ENCODE data around the gene PCYOX1L. TPM values are rescaled to one million over a fixed set of nuclear protein-coding genes. Genes with fewer than 3 reads are reported as not detected.
A peak's percentile ranks its signal among the peaks of the same experiment; 100 is the strongest.

PCYOX1L gene
- total and polyA plus RNA-seq, 9 of the 15 experiments (the other 6 are each of a cell fraction or from before 2014, with no cell fraction given): 2.3 to 17.9 (median 6.0) TPM

DNA sequence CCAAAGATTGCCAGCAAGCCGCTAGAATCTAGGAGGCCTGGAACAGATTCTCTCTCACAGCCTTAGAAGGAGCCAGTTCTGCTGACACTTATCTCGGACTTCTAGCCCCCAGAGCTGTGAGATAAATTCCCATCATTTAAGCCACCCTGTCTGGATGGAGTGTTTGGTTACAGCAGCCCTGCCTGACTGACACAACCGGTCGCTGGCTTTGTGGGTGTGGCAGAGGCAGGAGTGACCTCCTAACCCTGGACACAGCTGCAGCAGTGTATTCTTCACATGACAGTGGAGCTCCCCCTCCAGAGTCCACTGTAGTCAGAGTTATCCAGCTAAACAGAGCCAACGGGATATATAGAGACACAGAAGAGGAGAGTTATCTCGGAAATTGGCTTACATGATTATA is 42.5 kb downstream of the PCYOX1L start (continued):
- TF ChIP-seq SRSF9 (IDR thresholded peaks at IDR 0.05; ENCODE audit: borderline replicate concordance, low read depth, low read length): no peak
- 0 out of 2 replicates have a peak, but pooled peaks have one; percentile 8 for TF ChIP-seq KLF16 (IDR thresholded peaks at IDR 0.05)
- TF ChIP-seq, protein P1, sequence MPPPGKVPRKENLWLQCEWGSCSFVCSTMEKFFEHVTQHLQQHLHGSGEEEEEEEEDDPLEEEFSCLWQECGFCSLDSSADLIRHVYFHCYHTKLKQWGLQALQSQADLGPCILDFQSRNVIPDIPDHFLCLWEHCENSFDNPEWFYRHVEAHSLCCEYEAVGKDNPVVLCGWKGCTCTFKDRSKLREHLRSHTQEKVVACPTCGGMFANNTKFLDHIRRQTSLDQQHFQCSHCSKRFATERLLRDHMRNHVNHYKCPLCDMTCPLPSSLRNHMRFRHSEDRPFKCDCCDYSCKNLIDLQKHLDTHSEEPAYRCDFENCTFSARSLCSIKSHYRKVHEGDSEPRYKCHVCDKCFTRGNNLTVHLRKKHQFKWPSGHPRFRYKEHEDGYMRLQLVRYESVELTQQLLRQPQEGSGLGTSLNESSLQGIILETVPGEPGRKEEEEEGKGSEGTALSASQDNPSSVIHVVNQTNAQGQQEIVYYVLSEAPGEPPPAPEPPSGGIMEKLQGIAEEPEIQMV (tag; conservative IDR thresholded peaks at IDR 0.05; ENCODE audit: low read depth): no peak
- no peak for TF ChIP-seq ATF1 (CRISPR knock-in tag; IDR thresholded peaks at IDR 0.05)
- no peak; the same call in 1 of the 2 replicates for TF ChIP-seq ATF1 (tag; IDR thresholded peaks at IDR 0.05)
- peak; percentile 79 for TF ChIP-seq CBFA2T3 (IDR thresholded peaks at IDR 0.05)
- no peak for TF ChIP-seq ESRRB (CRISPR knock-in tag; IDR thresholded peaks at IDR 0.05; ENCODE audit: borderline replicate concordance)
- TF ChIP-seq DIDO1 (tag; IDR thresholded peaks at IDR 0.05; ENCODE audit: low read depth): no peak
- TF ChIP-seq ZBTB33 (CRISPR knock-in tag; IDR thresholded peaks at IDR 0.05): no peak
- peak; percentile 30; the same call in 1 of the 2 replicates for TF ChIP-seq TAL1 (IDR thresholded peaks at IDR 0.05)
- TF ChIP-seq, protein P2, sequence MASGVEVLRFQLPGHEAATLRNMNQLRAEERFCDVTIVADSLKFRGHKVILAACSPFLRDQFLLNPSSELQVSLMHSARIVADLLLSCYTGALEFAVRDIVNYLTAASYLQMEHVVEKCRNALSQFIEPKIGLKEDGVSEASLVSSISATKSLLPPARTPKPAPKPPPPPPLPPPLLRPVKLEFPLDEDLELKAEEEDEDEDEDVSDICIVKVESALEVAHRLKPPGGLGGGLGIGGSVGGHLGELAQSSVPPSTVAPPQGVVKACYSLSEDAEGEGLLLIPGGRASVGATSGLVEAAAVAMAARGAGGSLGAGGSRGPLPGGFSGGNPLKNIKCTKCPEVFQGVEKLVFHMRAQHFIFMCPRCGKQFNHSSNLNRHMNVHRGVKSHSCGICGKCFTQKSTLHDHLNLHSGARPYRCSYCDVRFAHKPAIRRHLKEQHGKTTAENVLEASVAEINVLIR (CRISPR knock-in tag; IDR thresholded peaks at IDR 0.05): no peak
- TF ChIP-seq THRAP3 (IDR thresholded peaks at IDR 0.05; ENCODE audit: borderline replicate concordance): no peak
- TF ChIP-seq THRB (CRISPR knock-in tag; conservative IDR thresholded peaks at IDR 0.05): no peak
- peak in 1 of 2 experiments; percentile 41; a peak in 1 of 4 replicates for TF ChIP-seq SIN3A (IDR thresholded peaks at IDR 0.05; ENCODE audit: borderline replicate concordance in 2 of 2, control insufficient read depth in 1 of 2, low read depth in 2 of 2, low read length in 2 of 2)
- TF ChIP-seq MEIS2 (IDR thresholded peaks at IDR 0.05; ENCODE audit: partially characterized antibody): peak; percentile 37
- TF ChIP-seq, protein P3, sequence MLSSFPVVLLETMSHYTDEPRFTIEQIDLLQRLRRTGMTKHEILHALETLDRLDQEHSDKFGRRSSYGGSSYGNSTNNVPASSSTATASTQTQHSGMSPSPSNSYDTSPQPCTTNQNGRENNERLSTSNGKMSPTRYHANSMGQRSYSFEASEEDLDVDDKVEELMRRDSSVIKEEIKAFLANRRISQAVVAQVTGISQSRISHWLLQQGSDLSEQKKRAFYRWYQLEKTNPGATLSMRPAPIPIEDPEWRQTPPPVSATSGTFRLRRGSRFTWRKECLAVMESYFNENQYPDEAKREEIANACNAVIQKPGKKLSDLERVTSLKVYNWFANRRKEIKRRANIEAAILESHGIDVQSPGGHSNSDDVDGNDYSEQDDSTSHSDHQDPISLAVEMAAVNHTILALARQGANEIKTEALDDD (IDR thresholded peaks at IDR 0.05): no peak
- no peak for TF ChIP-seq ELF4 (CRISPR knock-in tag; IDR thresholded peaks at IDR 0.05)
- no peak for TF ChIP-seq ZMIZ1 (IDR thresholded peaks at IDR 0.05; ENCODE audit: low read depth in 2 of 2, low read length in 2 of 2)
- TF ChIP-seq ZNF316 (IDR thresholded peaks at IDR 0.05): no peak

All from K562 (cell line).